ENCODE data around the gene ANO2. TPM values are rescaled to one million over a fixed set of nuclear protein-coding genes. Genes with fewer than 3 reads are reported as not detected.

ANO2 gene
- total RNA-seq, 4 donors from 2014 or later: 4.0 to 17.9 (median 5.1) TPM

GRCh38 chr12:5884285-5884684, 60.8 kb downstream of the ANO2 start:
- WGBS: 86% methylated on average over 1 of the region's 2 CpGs
- TF ChIP-seq EP300 (IDR thresholded peaks at IDR 0.05) (no peak), POLR2AphosphoS5 (IDR thresholded peaks at IDR 0.05) (no peak), POLR2A (IDR thresholded peaks at IDR 0.05; ENCODE audit: low read depth) (no peak)
- TF ChIP-seq, protein P1, sequence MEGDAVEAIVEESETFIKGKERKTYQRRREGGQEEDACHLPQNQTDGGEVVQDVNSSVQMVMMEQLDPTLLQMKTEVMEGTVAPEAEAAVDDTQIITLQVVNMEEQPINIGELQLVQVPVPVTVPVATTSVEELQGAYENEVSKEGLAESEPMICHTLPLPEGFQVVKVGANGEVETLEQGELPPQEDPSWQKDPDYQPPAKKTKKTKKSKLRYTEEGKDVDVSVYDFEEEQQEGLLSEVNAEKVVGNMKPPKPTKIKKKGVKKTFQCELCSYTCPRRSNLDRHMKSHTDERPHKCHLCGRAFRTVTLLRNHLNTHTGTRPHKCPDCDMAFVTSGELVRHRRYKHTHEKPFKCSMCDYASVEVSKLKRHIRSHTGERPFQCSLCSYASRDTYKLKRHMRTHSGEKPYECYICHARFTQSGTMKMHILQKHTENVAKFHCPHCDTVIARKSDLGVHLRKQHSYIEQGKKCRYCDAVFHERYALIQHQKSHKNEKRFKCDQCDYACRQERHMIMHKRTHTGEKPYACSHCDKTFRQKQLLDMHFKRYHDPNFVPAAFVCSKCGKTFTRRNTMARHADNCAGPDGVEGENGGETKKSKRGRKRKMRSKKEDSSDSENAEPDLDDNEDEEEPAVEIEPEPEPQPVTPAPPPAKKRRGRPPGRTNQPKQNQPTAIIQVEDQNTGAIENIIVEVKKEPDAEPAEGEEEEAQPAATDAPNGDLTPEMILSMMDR (IDR thresholded peaks at IDR 0.05): no peak
- peaks cover 0 to 33% (median 0%) of the 10 kb centered on the region in 4 donors for H3K36me3 ChIP-seq
- no peaks in the 10 kb centered on the region for H3K4me1 ChIP-seq
- H3K27ac ChIP-seq (replicated peaks in 1 of 4): no peak overlapping the region
- peak; percentile 64 for DNase-seq (ENCODE audit: extremely low spot score)
- peaks cover 0 to 27% (median 0%) of the 10 kb centered on the region in 4 donors for H3K27me3 ChIP-seq
- H3K4me3 ChIP-seq: no peak overlapping the region
- intact Hi-C loops (cut with DNase I): no loop called here
- no peaks in the 10 kb centered on the region for H3K9me3 ChIP-seq

DNA sequence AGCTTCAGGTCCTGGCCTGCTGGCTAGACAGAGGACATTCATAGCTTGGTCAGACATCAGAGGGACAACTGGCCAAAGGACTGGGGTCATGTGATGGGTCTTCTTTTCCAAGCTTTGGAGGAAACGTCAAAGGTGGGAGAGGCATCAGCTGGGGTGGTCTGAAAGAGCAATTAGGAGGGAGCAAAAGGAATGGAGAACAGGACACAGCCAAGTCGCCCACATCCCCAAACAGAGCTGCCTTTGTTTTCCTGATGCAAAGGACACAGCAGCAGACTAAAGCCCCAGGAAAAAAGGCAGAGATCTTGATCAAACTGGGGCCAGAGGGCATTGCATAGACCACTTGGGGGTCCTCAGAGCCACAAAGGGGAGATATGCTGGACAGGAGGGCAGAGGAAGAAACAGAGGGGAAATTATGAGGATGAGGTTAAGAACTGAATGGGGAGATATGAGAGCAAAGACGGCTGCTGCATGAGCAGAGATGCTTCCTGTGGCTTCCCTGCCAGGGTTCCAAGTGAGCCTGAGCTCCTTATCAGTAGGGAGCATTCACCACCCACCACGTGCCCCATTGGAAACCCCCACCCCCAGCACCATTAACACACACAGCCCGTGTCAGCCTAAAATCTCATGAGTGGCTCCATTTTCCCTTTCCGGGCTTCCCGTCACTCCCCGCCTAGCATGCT, 62.4 kb downstream of the ANO2 start:
- no peaks in the 10 kb centered on the region for H3K9me3 ChIP-seq
- no peak overlapping the region for H3K4me3 ChIP-seq
- peak; percentile 82 for DNase-seq (ENCODE audit: extremely low spot score)
- TF ChIP-seq EP300 (IDR thresholded peaks at IDR 0.05) (no peak), POLR2AphosphoS5 (IDR thresholded peaks at IDR 0.05) (no peak), POLR2A (IDR thresholded peaks at IDR 0.05; ENCODE audit: low read depth) (no peak)
- TF ChIP-seq, protein P1 (IDR thresholded peaks at IDR 0.05): no peak
- H3K27ac ChIP-seq (replicated peaks in 1 of 4): no peak overlapping the region
- WGBS: 54% methylated on average over 3 of the region's 8 CpGs
- peaks cover 0 to 24% (median 0%) of the 10 kb centered on the region in 4 donors for H3K36me3 ChIP-seq
- no peaks in the 10 kb centered on the region for H3K4me1 ChIP-seq
- intact Hi-C loops (cut with DNase I): no loop called here
- H3K27me3 ChIP-seq: peaks cover 0 to 29% (median 0%) of the 10 kb centered on the region in 4 donors

GRCh38 chr12:5881666-5882065, 63.4 kb downstream of the ANO2 start:
- Histone ChIP-seq H3K27ac (replicated peaks in 1 of 4) (no peak overlapping the region), H3K36me3 (peaks cover 0 to 18% (median 0%) of the 10 kb centered on the region in 4 donors), H3K4me1 (no peaks in the 10 kb centered on the region), H3K4me3 (no peak overlapping the region), H3K27me3 (peaks cover 0 to 33% (median 0%) of the 10 kb centered on the region in 4 donors), H3K9me3 (no peaks in the 10 kb centered on the region)
- TF ChIP-seq EP300 (IDR thresholded peaks at IDR 0.05) (no peak), POLR2A (IDR thresholded peaks at IDR 0.05; ENCODE audit: low read depth) (no peak), POLR2AphosphoS5 (IDR thresholded peaks at IDR 0.05) (no peak)
- TF ChIP-seq, protein P1 (IDR thresholded peaks at IDR 0.05): no peak
- peak; percentile 17 for DNase-seq (ENCODE audit: extremely low spot score)
- intact Hi-C loops (cut with DNase I): no loop called here

- peaks cover 0 to 33% (median 0%) of the 10 kb centered on the region in 4 donors for H3K27me3 ChIP-seq
- TF ChIP-seq EP300 (IDR thresholded peaks at IDR 0.05) (no peak), POLR2AphosphoS5 (IDR thresholded peaks at IDR 0.05) (no peak)
- TF ChIP-seq, protein P1 (IDR thresholded peaks at IDR 0.05): no peak
- H3K4me3 ChIP-seq: no peak overlapping the region
- intact Hi-C loops (cut with DNase I): no loop called here
- 70% methylated on average over 1 of the region's 1 CpG for WGBS
- H3K4me1 ChIP-seq: no peaks in the 10 kb centered on the region
- no peak overlapping the region for H3K27ac ChIP-seq (replicated peaks in 1 of 4)
- no peaks in the 10 kb centered on the region for H3K9me3 ChIP-seq
- peaks cover 0 to 17% (median 0%) of the 10 kb centered on the region in 4 donors for H3K36me3 ChIP-seq
- DNase-seq (ENCODE audit: extremely low spot score): peak; percentile 45
These were observed 63.9 kb downstream of the ANO2 start for GRCh38 chr12:5881101-5881606.
